ENCODE results near the gene LIMK2. TPM values are rescaled to one million over a fixed set of nuclear protein-coding genes. Genes with fewer than 3 reads are reported as not detected.

LIMK2 gene
- total and polyA plus RNA-seq, 2 experiments from 2014 or later: 10.7 to 19.5 TPM

DNA sequence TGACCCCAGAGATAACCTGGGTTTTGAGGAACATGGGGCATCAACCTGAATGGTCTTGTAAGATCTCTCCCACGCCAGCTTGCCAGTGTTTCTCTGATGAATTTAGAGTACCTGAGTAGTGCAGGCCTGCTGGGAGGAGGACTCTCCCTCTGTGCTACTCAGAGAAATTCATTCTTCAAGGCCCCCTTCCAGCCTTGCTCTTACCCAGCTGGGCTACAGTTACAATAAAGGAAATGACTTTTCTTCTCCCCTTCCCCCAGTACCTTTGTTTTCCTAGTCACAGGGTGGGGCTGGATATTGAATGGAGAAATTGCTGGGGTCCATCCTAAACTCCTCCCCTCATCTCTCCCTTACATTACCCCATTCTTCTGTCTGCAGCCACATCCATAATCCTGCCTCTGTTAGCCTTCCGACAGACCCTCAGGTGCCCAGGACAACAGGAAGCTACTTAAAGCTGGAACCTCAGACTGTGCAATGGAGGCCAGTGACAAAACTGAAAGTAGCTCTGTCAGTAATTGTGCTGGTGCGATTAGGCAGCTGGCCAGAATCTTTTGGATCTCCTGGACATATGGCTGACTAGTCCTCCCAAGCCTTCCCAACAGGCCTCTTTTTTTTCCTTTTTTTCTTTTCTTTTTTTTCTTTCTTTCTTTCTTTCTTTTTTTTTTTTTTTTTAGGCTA lies 17.4 kb downstream of the LIMK2 start:
- TF ChIP-seq EZH2phosphoT487 (IDR thresholded peaks at IDR 0.05; ENCODE audit: insufficient read depth, low read depth) (no peak), EZH2 (IDR thresholded peaks at IDR 0.05; ENCODE audit: insufficient read depth, poor library complexity, severe bottlenecking) (no peak)
- 85 to 89% methylated on average over 3 of the region's 3 CpGs for WGBS, 2 experiments (ENCODE audit: low coverage in 1 of 2, low lambda C conversion rate in 2 of 2, missing lambda C conversion rate in 2 of 2)
- Histone ChIP-seq H3K9me2 (ENCODE audit: insufficient read depth) (no peaks in the 10 kb centered on the region), H3K4me1 (ENCODE audit: insufficient read depth) (0 out of 2 replicates have a peak, but pooled peaks cover 7% of the 10 kb centered on the region), H3K27ac (no peak overlapping the region), H3F3A (ENCODE audit: insufficient read depth) (no peaks in the 10 kb centered on the region), H3K9ac (peak overlapping the region; percentile 24; the same call in 1 of the 2 replicates), H3K36me3 (ENCODE audit: low read depth) (no peaks in the 10 kb centered on the region; the same call in 1 of the 2 replicates), H3K27me3 (replicated peaks; ENCODE audit: insufficient read depth) (no peaks in the 10 kb centered on the region), H3K9me3 (ENCODE audit: low read depth) (no peaks in the 10 kb centered on the region), H4K20me1 (ENCODE audit: insufficient read depth) (no peaks in the 10 kb centered on the region), H3K79me2 (ENCODE audit: insufficient read depth) (no peaks in the 10 kb centered on the region; the same call in 1 of the 2 replicates), H3K4me2 (ENCODE audit: unreplicated experiment) (no peak overlapping the region), H2AFZ (no peak overlapping the region), H3K4me3 (no peak overlapping the region)
- in situ Hi-C loops (cut with MboI): no loop called here
- DNase-seq: peak; percentile 51

DNA sequence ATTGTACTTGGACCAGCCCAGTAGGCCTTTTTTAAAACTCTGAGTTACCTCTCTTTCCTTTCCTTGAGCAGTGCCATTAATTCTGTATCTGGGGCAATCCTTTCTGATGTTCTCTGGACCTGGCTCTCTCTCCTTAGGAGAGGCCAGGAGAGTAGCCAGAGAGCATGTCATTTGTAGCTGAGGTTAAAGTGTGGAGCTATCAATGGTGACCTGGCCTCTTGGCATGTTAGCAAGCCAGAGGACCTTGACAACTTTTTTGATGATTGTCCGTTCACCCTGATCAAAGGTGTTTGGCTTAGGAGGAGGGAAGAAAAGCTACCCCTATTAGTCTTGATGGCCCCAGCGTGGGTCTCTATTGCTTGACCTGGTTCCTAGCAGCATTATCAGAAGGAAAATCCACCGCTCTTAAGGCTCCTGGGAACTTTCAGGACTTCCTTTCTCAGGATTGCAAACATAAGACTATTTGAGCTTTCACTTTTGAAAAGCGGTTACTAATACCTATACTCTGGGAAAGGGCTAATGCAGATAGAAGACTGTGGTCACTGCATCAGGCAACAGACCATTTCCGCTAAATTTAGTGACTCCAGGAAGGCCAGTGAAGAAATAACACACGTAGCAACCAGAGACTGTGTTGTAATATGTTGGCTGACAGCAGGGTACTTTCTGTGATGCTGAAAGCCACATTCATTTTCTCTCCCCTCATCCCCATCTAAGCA lies 18.2 kb downstream of the LIMK2 start:
- Histone ChIP-seq H3K36me3 (ENCODE audit: low read depth) (no peaks in the 10 kb centered on the region; the same call in 1 of the 2 replicates), H3F3A (ENCODE audit: insufficient read depth) (no peaks in the 10 kb centered on the region), H3K4me2 (ENCODE audit: unreplicated experiment) (no peak overlapping the region), H4K20me1 (ENCODE audit: insufficient read depth) (no peaks in the 10 kb centered on the region), H3K27me3 (replicated peaks; ENCODE audit: insufficient read depth) (no peaks in the 10 kb centered on the region), H3K9me3 (ENCODE audit: low read depth) (no peaks in the 10 kb centered on the region), H3K4me3 (no peak overlapping the region), H3K9me2 (ENCODE audit: insufficient read depth) (no peaks in the 10 kb centered on the region), H3K4me1 (ENCODE audit: insufficient read depth) (0 out of 2 replicates have a peak, but pooled peaks cover 7% of the 10 kb centered on the region), H3K9ac (peak overlapping the region; percentile 24; the same call in 1 of the 2 replicates), H3K79me2 (ENCODE audit: insufficient read depth) (no peaks in the 10 kb centered on the region), H2AFZ (no peak overlapping the region), H3K27ac (no peak overlapping the region)
- peak; percentile 42 for DNase-seq
- in situ Hi-C loops (cut with MboI): no loop called here
- TF ChIP-seq EZH2phosphoT487 (IDR thresholded peaks at IDR 0.05; ENCODE audit: insufficient read depth, low read depth) (no peak), EZH2 (IDR thresholded peaks at IDR 0.05; ENCODE audit: insufficient read depth, poor library complexity, severe bottlenecking) (no peak)
- WGBS, 2 experiments (ENCODE audit: low coverage in 1 of 2, low lambda C conversion rate in 2 of 2, missing lambda C conversion rate in 2 of 2): 86 to 90% methylated on average over 6 of the region's 6 CpGs

DNA sequence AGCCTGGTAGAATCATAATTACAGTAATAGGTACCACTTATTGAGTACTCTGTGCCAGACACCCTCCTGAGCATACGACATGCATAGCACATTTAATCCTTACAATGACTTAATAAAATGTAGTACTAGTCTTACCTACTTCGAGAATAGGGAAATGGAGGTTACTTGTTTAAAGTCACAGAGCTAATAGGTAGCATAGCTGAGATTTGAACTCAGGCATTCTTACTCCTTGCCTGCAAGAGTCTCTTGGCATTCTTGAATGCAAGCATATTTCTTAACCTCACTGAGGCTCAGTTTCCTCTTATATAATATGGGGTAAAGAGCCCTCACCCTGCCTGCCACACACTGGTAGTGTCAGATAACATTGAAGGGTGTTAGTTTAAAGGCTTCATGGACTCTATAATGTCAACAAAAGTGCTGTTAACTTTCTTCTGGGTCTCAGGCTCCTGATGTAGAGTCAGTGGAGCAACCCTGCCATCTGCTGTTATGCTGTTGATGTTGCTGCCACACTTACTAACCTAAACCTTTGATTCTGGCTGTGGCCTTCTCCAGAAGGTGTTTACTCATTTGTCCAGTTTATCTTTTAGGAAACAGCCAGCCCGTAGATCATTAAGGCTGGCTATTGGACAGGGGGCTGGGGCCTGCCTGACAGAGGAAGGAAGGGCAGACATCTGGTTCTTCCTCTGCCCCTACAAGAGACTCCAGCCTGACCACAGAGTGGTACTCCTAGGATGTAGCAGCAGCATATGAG lies 18.9 kb downstream of the LIMK2 start:
- in situ Hi-C loops (cut with MboI): no loop called here

DNA sequence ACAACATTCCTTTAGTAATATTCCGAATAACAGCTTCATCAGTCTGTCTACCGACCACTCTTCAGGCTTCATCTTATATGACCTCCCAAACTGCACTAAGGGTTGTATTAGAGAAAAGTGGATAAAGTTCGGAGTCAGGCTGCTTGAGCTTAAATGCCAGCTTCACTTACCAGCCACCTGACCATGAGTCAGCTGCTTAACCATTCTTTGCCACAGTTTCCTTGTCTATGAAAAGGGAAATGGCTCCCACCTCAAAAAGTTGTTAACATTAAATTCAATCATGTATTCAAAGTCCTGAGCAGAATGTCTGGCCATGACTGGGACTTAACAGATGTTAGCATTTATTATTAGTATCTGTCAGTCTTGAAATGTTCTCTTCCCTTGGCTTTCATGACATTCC lies 20.9 kb downstream of the LIMK2 start:
- Histone ChIP-seq H2AFZ (no peak overlapping the region), H3K27ac (no peak overlapping the region), H3K4me2 (ENCODE audit: unreplicated experiment) (no peak overlapping the region), H4K20me1 (ENCODE audit: insufficient read depth) (no peaks in the 10 kb centered on the region), H3F3A (ENCODE audit: insufficient read depth) (no peaks in the 10 kb centered on the region), H3K79me2 (ENCODE audit: insufficient read depth) (no peaks in the 10 kb centered on the region), H3K9me3 (ENCODE audit: low read depth) (no peaks in the 10 kb centered on the region), H3K4me1 (ENCODE audit: insufficient read depth) (0 out of 2 replicates have a peak, but pooled peaks cover 8% of the 10 kb centered on the region), H3K27me3 (replicated peaks; ENCODE audit: insufficient read depth) (no peaks in the 10 kb centered on the region), H3K4me3 (no peak overlapping the region), H3K9ac (no peak overlapping the region), H3K9me2 (ENCODE audit: insufficient read depth) (no peaks in the 10 kb centered on the region), H3K36me3 (ENCODE audit: low read depth) (no peaks in the 10 kb centered on the region; the same call in 1 of the 2 replicates)
- in situ Hi-C loops (cut with MboI): no loop called here
- 88 to 91% methylated on average over 3 of the region's 3 CpGs for WGBS, 2 experiments (ENCODE audit: low coverage in 1 of 2, low lambda C conversion rate in 2 of 2, missing lambda C conversion rate in 2 of 2)
- TF ChIP-seq EZH2 (IDR thresholded peaks at IDR 0.05; ENCODE audit: insufficient read depth, poor library complexity, severe bottlenecking): no peak
- TF ChIP-seq EZH2phosphoT487 (IDR thresholded peaks at IDR 0.05; ENCODE audit: insufficient read depth, low read depth): no peak
- no peak for DNase-seq

More for the DNA sequence above, 18.9 kb downstream of the LIMK2 start:
- Histone ChIP-seq H3K9ac (no peak overlapping the region), H3K4me3 (no peak overlapping the region), H3K36me3 (ENCODE audit: low read depth) (no peaks in the 10 kb centered on the region; the same call in 1 of the 2 replicates), H3K4me1 (ENCODE audit: insufficient read depth) (0 out of 2 replicates have a peak, but pooled peaks cover 7% of the 10 kb centered on the region), H3K9me2 (ENCODE audit: insufficient read depth) (no peaks in the 10 kb centered on the region), H3K27ac (no peak overlapping the region), H3F3A (ENCODE audit: insufficient read depth) (no peaks in the 10 kb centered on the region), H3K9me3 (ENCODE audit: low read depth) (no peaks in the 10 kb centered on the region), H3K27me3 (replicated peaks; ENCODE audit: insufficient read depth) (no peaks in the 10 kb centered on the region), H3K79me2 (ENCODE audit: insufficient read depth) (no peaks in the 10 kb centered on the region), H3K4me2 (ENCODE audit: unreplicated experiment) (no peak overlapping the region), H2AFZ (no peak overlapping the region), H4K20me1 (ENCODE audit: insufficient read depth) (no peaks in the 10 kb centered on the region)
- 80 to 85% methylated on average over 3 of the region's 3 CpGs for WGBS, 2 experiments (ENCODE audit: low coverage in 1 of 2, low lambda C conversion rate in 2 of 2, missing lambda C conversion rate in 2 of 2)
- peak; percentile 74 for DNase-seq
- TF ChIP-seq EZH2phosphoT487 (IDR thresholded peaks at IDR 0.05; ENCODE audit: insufficient read depth, low read depth) (no peak), EZH2 (IDR thresholded peaks at IDR 0.05; ENCODE audit: insufficient read depth, poor library complexity, severe bottlenecking) (no peak)

All from GM23248 (cell line).